Heart left ventricle (tissue), 16 donors: Measurements from ENCODE around the gene PPIA. TPM values are rescaled to one million over a fixed set of nuclear protein-coding genes. Genes with fewer than 3 reads are reported as not detected.
"Not testable (repeated sequence)": the region's sequence is repeated elsewhere in the genome, so short reads cannot be mapped to it uniquely, and the experiment has no call there.

Source experiments
- ATAC-seq, 4 donors: fragments of 200-7000 bp; cut with Tn5 transposase; one replicate each; pipeline ENCODE4 v1.9.1; 2020 to 2022; ENCODE audit warnings: moderate library complexity in 4 of 4, mild to moderate bottlenecking in 3 of 4, moderate number of reproducible peaks in 1 of 4
- DNase-seq, 5 donors: peaks; one replicate each; pipeline ENCODE4 v3.0.0-alpha.2; 2020
- H3K27ac ChIP-seq, 12 donors: fragments of 200-600 bp; sonication (generic) in 4 of 12; one replicate each; pipeline versions ENCODE4 v1.5.0 to v1.8.0; 2016 to 2022; ENCODE audit warnings: mild to moderate bottlenecking in 2 of 12
- H3K27me3 ChIP-seq, 9 donors: fragments of 200-600 bp; sonication (generic) in 2 of 9; one replicate each; pipeline versions ENCODE4 v1.5.1 to v1.8.0; 2016 to 2022; ENCODE audit warnings: mild to moderate bottlenecking in 3 of 9
- H3K36me3 ChIP-seq, 9 donors: fragments of 200-600 bp; sonication (generic) in 2 of 9; one replicate each; pipeline versions ENCODE4 v1.5.0 to v1.8.0; 2018 to 2022; ENCODE audit warnings: mild to moderate bottlenecking in 2 of 9
- H3K4me1 ChIP-seq, 12 donors: fragments of 200-600 bp; sonication (generic) in 4 of 12; one replicate each; pipeline versions ENCODE4 v1.5.0 to v1.8.0; 2016 to 2022; ENCODE audit warnings: mild to moderate bottlenecking in 3 of 12
- H3K4me3 ChIP-seq, 12 donors: fragments of 200-600 bp; sonication (generic) in 4 of 12; one replicate each; pipeline versions ENCODE4 v1.5.0 to v1.8.0; 2017 to 2022; ENCODE audit warnings: mild to moderate bottlenecking in 9 of 12, moderate library complexity in 4 of 12
- H3K9me3 ChIP-seq, 12 donors: fragments of 200-600 bp; sonication (generic) in 4 of 12; one replicate each; pipeline versions ENCODE4 v1.5.0 to v1.8.0; 2016 to 2022; ENCODE audit warnings: mild to moderate bottlenecking in 1 of 12
- CTCF ChIP-seq, 12 donors: fragments of 200-600 bp; sonication (generic) in 4 of 12; IDR thresholded peaks; one replicate each; pipeline versions ENCODE4 v1.5.0 to v1.8.0; 2018 to 2022; ENCODE audit warnings: antibody characterized with exemption in 12 of 12, mild to moderate bottlenecking in 5 of 12
- POLR2A ChIP-seq, 2 donors: fragments of 450-650 bp; IDR thresholded peaks; one replicate each; pipeline ENCODE4 v1.6.1; 2017; ENCODE audit warnings: antibody characterized with exemption in 2 of 2, mild to moderate bottlenecking in 2 of 2, moderate library complexity in 2 of 2
- WGBS, 4 donors: extraction: QIAGEN DNeasy Blood & Tissue Kit in 2 of 4; methylation state at CpG; one replicate each; pipeline versions ENCODE4 v1.1.5 to v1.1.7; 2013 to 2018; 5-methylcytosine and 5-hydroxymethylcytosine counted together
- intact Hi-C, 10 donors: fragments of 100-400 bp; cut with DNase I; formaldehyde crosslinking; loops; one replicate each; pipeline versions ENCODE4 v1.11.1 to v1.14.2; 2022
- polyA plus RNA-seq, 2 donors: library from polyadenylated mRNA; stranded (reverse); fragments of 200-250 nt; gene quantifications; one replicate each; pipeline ENCODE4 v1.2.3, GENCODE V29; 2013
- total RNA-seq, 9 donors: library from RNA; depleted of rRNA in 2 of 9; stranded (reverse); fragments of >200 nt in 2 of 9; fragmentation: NEBNext Ultra II Directional in 3 of 9; extraction: Animal tissue kit (Norgen Biotek cat#: 25700) in 3 of 9; gene quantifications; one replicate each; pipeline versions ENCODE4 v1.1.0 to v1.2.4, GENCODE V29; 2016 to 2023
- donor health status: ischemic (EF 13 %, LVEDD 7.1; RV severe dilation, severe dysfunction).
- donor health status: healthy with polysubstance abuse.
- donor health status: DM: no; HTN: yes; CAD: no.
- donor health status: DM: no; HTN: no; CAD: no.
- donor health status: ischemic (EF 25% LVEDD 6.9; RV normal size, moderate dysfunction).
- donor health status: ischemic (EF 25% LVEDD 5.7; RV mildly dilated, moderate dysfunction).
- donor health status: healthy.
- donor health status: DM: yes; HTN: yes; CAD: no.
- donor health status: ischemic (EF 35%, LVEDD 5.7; RV mildly dilated, moderate dysfunction).
- donor health status: nonischemic (EF 11% LVEDD 7.7; RV severe dilation, severe dysfunction).
- donor health status: DM: yes; HTN: yes; CAD: no.
- donor health status: PGD.
- donor health status: ischemic (EF 29% LVEDD 5.4; RV normal size, mild dysfunction).
- donor health status: nonischemic (EF 23%, LVEDD 6.1; RV moderate dilation, normal function).

The PPIA gene
- total and polyA plus RNA-seq, 11 donors: 327 to 3,804 (median 743) TPM

GRCh38 chr7:44784364-44784763 is 12.1 kb upstream of the PPIA start:
- TF ChIP-seq POLR2A (IDR thresholded peaks at IDR 0.05) (no peak), CTCF (IDR thresholded peaks at IDR 0.05) (no peak)

GRCh38 chr7:44785218-44785617 is 11.3 kb upstream of the PPIA start:
- DNase-seq, H3K36me3 ChIP-seq, H3K27ac ChIP-seq, intact Hi-C loops, H3K4me1 ChIP-seq, H3K9me3 ChIP-seq, H3K4me3 ChIP-seq, H3K27me3 ChIP-seq, ATAC-seq: not testable (repeated sequence)
- 96 to 99% (median 96%) methylated on average over 3 of the region's 3 CpGs for WGBS, 4 donors

More at GRCh38 chr7:44784364-44784763, 12.1 kb upstream of the PPIA start:
- WGBS, 4 donors: 67 to 94% (median 74%) methylated on average over 1 of the region's 1 CpG
- no peak overlapping the region for H3K27ac ChIP-seq
- no peaks in the 10 kb centered on the region for H3K4me1 ChIP-seq
- peak in 1 of 4 donors; percentile 22 for ATAC-seq
- peaks cover 0 to 8% (median 0%) of the 10 kb centered on the region in 12 donors for H3K9me3 ChIP-seq
- intact Hi-C loops: no loop called here
- DNase-seq: no peak
- H3K27me3 ChIP-seq: no peaks in the 10 kb centered on the region
- H3K4me3 ChIP-seq: no peak overlapping the region
- no peaks in the 10 kb centered on the region for H3K36me3 ChIP-seq

DNA sequence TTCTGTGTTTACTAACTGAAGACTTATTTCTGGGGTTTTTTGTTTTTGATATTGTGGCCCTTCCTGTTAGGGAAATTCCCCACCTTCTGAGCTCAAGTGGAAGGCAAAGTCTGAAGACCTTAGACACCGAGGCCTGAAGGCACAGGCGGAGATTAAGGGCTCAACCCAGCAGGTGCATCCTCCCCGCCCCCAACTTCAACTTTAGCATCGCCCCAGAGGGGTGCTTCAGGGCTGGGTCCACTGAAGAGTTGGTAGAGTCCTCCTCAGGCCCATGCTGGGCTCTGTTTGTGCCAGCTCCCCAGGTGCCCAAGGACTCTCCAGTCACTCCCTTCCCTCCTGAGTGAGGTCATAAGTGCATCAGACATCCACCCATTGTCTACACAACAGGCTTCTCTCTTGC is 9.4 kb upstream of the PPIA start:
- no peak overlapping the region for H3K4me3 ChIP-seq
- no peak overlapping the region for H3K27ac ChIP-seq
- ATAC-seq (no peak), DNase-seq (no peak)
- intact Hi-C loops: no loop called here
- no peak for TF ChIP-seq CTCF (IDR thresholded peaks at IDR 0.05)
- TF ChIP-seq POLR2A (IDR thresholded peaks at IDR 0.05): no peak
- H3K27me3 ChIP-seq: no peaks in the 10 kb centered on the region
- WGBS, 4 donors: 83 to 88% (median 84%) methylated on average over 4 of the region's 4 CpGs
- no peaks in the 10 kb centered on the region for H3K4me1 ChIP-seq
- H3K9me3 ChIP-seq: peaks cover 0 to 8% (median 0%) of the 10 kb centered on the region in 12 donors
- H3K36me3 ChIP-seq: no peaks in the 10 kb centered on the region

DNA sequence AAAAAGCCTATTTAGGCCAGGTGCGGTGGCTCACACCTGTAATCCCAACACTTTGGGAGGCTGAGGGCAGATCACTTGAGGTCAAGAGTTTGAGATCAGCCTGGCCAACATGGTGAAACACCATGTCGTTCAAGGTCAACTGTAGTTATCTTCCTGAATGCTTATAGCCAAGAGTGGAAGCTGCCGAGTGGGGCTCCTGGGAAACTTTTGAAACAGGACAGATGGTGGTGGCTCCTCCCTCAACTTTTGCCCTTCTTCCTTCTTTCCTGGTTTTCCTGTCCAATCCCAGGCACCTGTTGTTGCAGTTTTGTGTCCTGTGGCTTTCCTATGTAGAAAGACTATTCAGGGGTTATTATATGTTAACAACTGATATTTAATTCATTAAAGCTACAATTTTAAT is 8.7 kb upstream of the PPIA start:
- Histone ChIP-seq H3K36me3 (no peaks in the 10 kb centered on the region), H3K4me3 (no peak overlapping the region), H3K4me1 (no peaks in the 10 kb centered on the region), H3K9me3 (peaks cover 0 to 8% (median 0%) of the 10 kb centered on the region in 12 donors), H3K27ac (no peak overlapping the region), H3K27me3 (no peaks in the 10 kb centered on the region)
- 52 to 63% (median 58%) methylated on average over 3 of the region's 3 CpGs for WGBS, 4 donors
- intact Hi-C loops: no loop called here
- TF ChIP-seq POLR2A (IDR thresholded peaks at IDR 0.05) (no peak), CTCF (IDR thresholded peaks at IDR 0.05) (no peak)
- ATAC-seq (no peak), DNase-seq (no peak)

DNA sequence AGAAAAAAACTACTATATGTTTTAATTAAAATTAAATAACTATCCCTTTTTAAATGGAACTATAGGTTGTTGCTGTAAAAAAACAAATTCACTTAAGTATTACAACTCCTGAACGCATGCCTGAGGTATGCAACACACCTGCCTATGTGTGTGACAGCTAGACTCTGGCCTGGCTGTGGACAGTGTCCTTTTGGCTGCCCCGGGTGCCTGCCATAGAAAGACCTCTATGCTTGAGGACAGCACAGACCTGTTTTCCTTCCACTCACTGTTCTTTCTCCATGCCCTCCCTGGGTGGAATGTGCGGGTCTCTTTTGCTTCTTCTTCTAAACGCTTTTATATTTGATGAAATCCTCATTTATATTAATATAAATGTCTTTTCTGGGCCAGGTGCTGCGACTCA is 6.5 kb upstream of the PPIA start:
- Histone ChIP-seq H3K36me3 (no peaks in the 10 kb centered on the region), H3K4me1 (no peaks in the 10 kb centered on the region), H3K4me3 (no peak overlapping the region), H3K9me3 (no peaks in the 10 kb centered on the region), H3K27me3 (no peaks in the 10 kb centered on the region), H3K27ac (no peak overlapping the region)
- 86 to 90% (median 87%) methylated on average over 5 of the region's 5 CpGs for WGBS, 4 donors
- TF ChIP-seq CTCF (IDR thresholded peaks at IDR 0.05): no peak
- TF ChIP-seq POLR2A (IDR thresholded peaks at IDR 0.05): no peak
- DNase-seq (no peak), ATAC-seq (no peak)
- intact Hi-C loops: loop anchor here in 2 of 10 donors (5.0 kb wide), 1 partner anchor 38 kb away; no protein-coding TSS in a partner anchor
